Measurements from ENCODE around the gene TCF19. TPM values are rescaled to one million over a fixed set of nuclear protein-coding genes. Genes with fewer than 3 reads are reported as not detected.

TCF19 gene
- total and polyA plus RNA-seq, 2 donors (not counting 3 experiments of a cell fraction or from before 2014, with no cell fraction given), result 13.9 to 31.7 TPM

- Histone ChIP-seq H3K4me2 (ENCODE audit: insufficient read depth, low read length) (no peak overlapping the region), H3K36me3 (ENCODE audit: control insufficient read depth in 2 of 2, extremely low read depth in 1 of 2, insufficient read depth in 2 of 2, low read length in 2 of 2) (no peaks in the 10 kb centered on the region), H3K9me3 (replicated peaks; ENCODE audit: control insufficient read depth, insufficient read depth, low read length) (no peaks in the 10 kb centered on the region), H3K27ac (ENCODE audit: insufficient read depth, low read depth, low read length) (no peak overlapping the region), H3K4me1 (ENCODE audit: control insufficient read depth, extremely low read depth, insufficient read depth, low read length) (no peaks in the 10 kb centered on the region), H3K4me3 (replicated peaks in 1 of 3; ENCODE audit: insufficient read depth in 1 of 3, low read depth in 1 of 3, low read length in 3 of 3) (no peak overlapping the region), H4K20me1 (replicated peaks; ENCODE audit: control insufficient read depth, extremely low read depth, insufficient read depth, low read length) (no peaks in the 10 kb centered on the region), H3K9me1 (replicated peaks; ENCODE audit: control insufficient read depth, extremely low read depth, insufficient read depth, low read length) (no peaks in the 10 kb centered on the region), H3K79me2 (ENCODE audit: control insufficient read depth, insufficient read depth, low read length) (no peaks in the 10 kb centered on the region), H3K9ac (replicated peaks; ENCODE audit: extremely low read depth, insufficient read depth, low read length) (no peak overlapping the region), H2AFZ (ENCODE audit: low read depth, low read length) (no peak overlapping the region), H3K27me3 (ENCODE audit: control insufficient read depth in 2 of 2, insufficient read depth in 2 of 2, low read length in 2 of 2) (peaks cover 3 to 6% of the 10 kb centered on the region in 2 experiments)
- no TSS peak for BruUV-seq (replicated peaks)
- FAIRE-seq (no peak), DNase-seq (ENCODE audit: low read depth, low spot score) (no peak)
- dilution Hi-C loops (cut with MboI; ENCODE audit: extremely low pct_ligation_motif_present, low sequenced_read_pairs) (no loop called here), intact Hi-C loops (cut with micrococcal nuclease) (no loop called here)
- CTCF ChIA-PET, result interaction anchor here (1.2 to 10.6 kb wide), 8 partner anchors 12 to 236 kb away, joined by 3 to 71 read pairs (median 16); partner anchors contain the start of gene PSORS1C1
- POLR2A ChIA-PET, result no interaction called here
- TF ChIP-seq POLR2AphosphoS5 (IDR thresholded peaks at IDR 0.05; ENCODE audit: insufficient read depth, low read depth, low read length), result no peak
- TF ChIP-seq CTCF (IDR thresholded peaks at IDR 0.05; ENCODE audit: extremely low read depth in 1 of 2, insufficient read depth in 1 of 2, low read depth in 1 of 2, low read length in 2 of 2), result no peak
- TF ChIP-seq MYC (IDR thresholded peaks at IDR 0.05; ENCODE audit: low read depth, low read length), result no peak
- no peak for TF ChIP-seq MAX (IDR thresholded peaks at IDR 0.05; ENCODE audit: insufficient read depth, insufficient read length)
- TF ChIP-seq FOS (IDR thresholded peaks at IDR 0.05; ENCODE audit: borderline replicate concordance, insufficient read depth, low read length), result no peak
- no peak for TF ChIP-seq POLR2A (IDR thresholded peaks at IDR 0.05; ENCODE audit: low read depth, low read length)
- TF ChIP-seq JUN (IDR thresholded peaks at IDR 0.05; ENCODE audit: borderline replicate concordance, insufficient read depth, insufficient read length, low read depth), result no peak
- TF ChIP-seq EZH2 (IDR thresholded peaks at IDR 0.05; ENCODE audit: borderline replicate concordance, low read depth, low read length, severe bottlenecking), result no peak
- no peak for TF ChIP-seq GATA2 (IDR thresholded peaks at IDR 0.05; ENCODE audit: insufficient read depth, insufficient read length, low read depth, low read length)
These were observed 27.6 kb upstream of the TCF19 start for GRCh38 chr6:31130751-31131150.

All from endothelial cell of umbilical vein (primary cell).